ENCODE results near the gene SLC25A2. TPM values are rescaled to one million over a fixed set of nuclear protein-coding genes. Genes with fewer than 3 reads are reported as not detected.

The SLC25A2 gene
- polyA plus RNA-seq, 1 donor from 2014 or later: not detected

- TF ChIP-seq POLR2AphosphoS5 (IDR thresholded peaks at IDR 0.05) (no peak), TAF1 (IDR thresholded peaks at IDR 0.05; ENCODE audit: low read depth) (no peak), CTCF (IDR thresholded peaks at IDR 0.05; ENCODE audit: poor library complexity, severe bottlenecking) (no peak), RAD21 (conservative IDR thresholded peaks at IDR 0.05) (no peak), SMC3 (conservative IDR thresholded peaks at IDR 0.05; ENCODE audit: poor library complexity) (no peak), EZH2 (IDR thresholded peaks at IDR 0.05; ENCODE audit: borderline replicate concordance, insufficient read depth, low read length, poor library complexity, severe bottlenecking) (no peak), MXI1 (conservative IDR thresholded peaks at IDR 0.05; ENCODE audit: poor library complexity, severe bottlenecking) (no peak)
- TF ChIP-seq, protein P1, sequence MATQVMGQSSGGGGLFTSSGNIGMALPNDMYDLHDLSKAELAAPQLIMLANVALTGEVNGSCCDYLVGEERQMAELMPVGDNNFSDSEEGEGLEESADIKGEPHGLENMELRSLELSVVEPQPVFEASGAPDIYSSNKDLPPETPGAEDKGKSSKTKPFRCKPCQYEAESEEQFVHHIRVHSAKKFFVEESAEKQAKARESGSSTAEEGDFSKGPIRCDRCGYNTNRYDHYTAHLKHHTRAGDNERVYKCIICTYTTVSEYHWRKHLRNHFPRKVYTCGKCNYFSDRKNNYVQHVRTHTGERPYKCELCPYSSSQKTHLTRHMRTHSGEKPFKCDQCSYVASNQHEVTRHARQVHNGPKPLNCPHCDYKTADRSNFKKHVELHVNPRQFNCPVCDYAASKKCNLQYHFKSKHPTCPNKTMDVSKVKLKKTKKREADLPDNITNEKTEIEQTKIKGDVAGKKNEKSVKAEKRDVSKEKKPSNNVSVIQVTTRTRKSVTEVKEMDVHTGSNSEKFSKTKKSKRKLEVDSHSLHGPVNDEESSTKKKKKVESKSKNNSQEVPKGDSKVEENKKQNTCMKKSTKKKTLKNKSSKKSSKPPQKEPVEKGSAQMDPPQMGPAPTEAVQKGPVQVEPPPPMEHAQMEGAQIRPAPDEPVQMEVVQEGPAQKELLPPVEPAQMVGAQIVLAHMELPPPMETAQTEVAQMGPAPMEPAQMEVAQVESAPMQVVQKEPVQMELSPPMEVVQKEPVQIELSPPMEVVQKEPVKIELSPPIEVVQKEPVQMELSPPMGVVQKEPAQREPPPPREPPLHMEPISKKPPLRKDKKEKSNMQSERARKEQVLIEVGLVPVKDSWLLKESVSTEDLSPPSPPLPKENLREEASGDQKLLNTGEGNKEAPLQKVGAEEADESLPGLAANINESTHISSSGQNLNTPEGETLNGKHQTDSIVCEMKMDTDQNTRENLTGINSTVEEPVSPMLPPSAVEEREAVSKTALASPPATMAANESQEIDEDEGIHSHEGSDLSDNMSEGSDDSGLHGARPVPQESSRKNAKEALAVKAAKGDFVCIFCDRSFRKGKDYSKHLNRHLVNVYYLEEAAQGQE (IDR thresholded peaks at IDR 0.05; ENCODE audit: borderline replicate concordance): no peak
- Histone ChIP-seq H3K79me2 (replicated peaks; ENCODE audit: insufficient read depth, low read length) (no peaks in the 10 kb centered on the region), H3K9me3 (ENCODE audit: low read length) (peaks cover 24% of the 10 kb centered on the region), H3K9me2 (ENCODE audit: insufficient read depth, low read length) (no peaks in the 10 kb centered on the region), H3K27me3 (ENCODE audit: insufficient read depth, low read depth, low read length) (no peaks in the 10 kb centered on the region), H2AFZ (ENCODE audit: low read depth, low read length) (no peak overlapping the region), H4K20me1 (ENCODE audit: insufficient read depth) (no peaks in the 10 kb centered on the region), H3K36me3 (ENCODE audit: insufficient read depth, low read length) (no peaks in the 10 kb centered on the region), H3K4me3 (ENCODE audit: low read length) (no peak overlapping the region), H3K9ac (ENCODE audit: low read length) (no peak overlapping the region), H3K27ac (ENCODE audit: low read length) (no peak overlapping the region), H3F3A (ENCODE audit: insufficient read depth, low read length, poor library complexity, severe bottlenecking) (no peaks in the 10 kb centered on the region), H3K4me2 (ENCODE audit: low read length) (no peak overlapping the region)
Measured at GRCh38 chr5:141306630-141307029, 2.8 kb upstream of the SLC25A2 start.

DNA sequence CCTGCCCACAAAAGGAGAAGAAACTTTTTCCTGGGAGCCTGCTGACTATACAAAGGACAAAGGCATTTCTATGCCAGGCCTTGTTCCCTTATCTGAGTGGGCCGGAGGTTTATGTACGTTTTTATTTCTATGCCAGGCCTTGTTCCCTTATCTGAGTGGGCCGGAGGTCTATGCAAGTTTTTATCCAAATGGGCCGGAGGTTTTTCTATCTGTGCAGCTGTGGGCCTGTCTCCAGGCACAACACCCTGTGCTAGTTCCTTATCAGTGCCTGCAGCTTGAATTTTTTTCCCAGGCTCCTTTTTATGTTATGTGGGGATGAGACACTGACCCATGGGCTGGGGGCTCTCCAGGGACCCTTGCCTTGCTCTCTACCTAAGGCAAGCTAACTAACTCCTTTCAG, 5.5 kb downstream of the SLC25A2 start:
- H2AFZ ChIP-seq (ENCODE audit: low read depth, low read length): no peak overlapping the region
- no peaks in the 10 kb centered on the region for H3F3A ChIP-seq (ENCODE audit: insufficient read depth, low read length, poor library complexity, severe bottlenecking)
- no peaks in the 10 kb centered on the region for H3K9me2 ChIP-seq (ENCODE audit: insufficient read depth, low read length)
- H3K4me2 ChIP-seq (ENCODE audit: low read length): no peak overlapping the region
- no peaks in the 10 kb centered on the region for H3K27me3 ChIP-seq (ENCODE audit: insufficient read depth, low read depth, low read length)
- H4K20me1 ChIP-seq (ENCODE audit: insufficient read depth): no peaks in the 10 kb centered on the region
- H3K79me2 ChIP-seq (replicated peaks; ENCODE audit: insufficient read depth, low read length): no peaks in the 10 kb centered on the region
- no peak overlapping the region for H3K9ac ChIP-seq (ENCODE audit: low read length)
- no peak overlapping the region for H3K4me3 ChIP-seq (ENCODE audit: low read length)
- no peaks in the 10 kb centered on the region for H3K9me3 ChIP-seq (ENCODE audit: low read length)
- TF ChIP-seq CTCF (IDR thresholded peaks at IDR 0.05; ENCODE audit: poor library complexity, severe bottlenecking) (no peak), TAF1 (IDR thresholded peaks at IDR 0.05; ENCODE audit: low read depth) (no peak), SMC3 (conservative IDR thresholded peaks at IDR 0.05; ENCODE audit: poor library complexity) (no peak), MXI1 (conservative IDR thresholded peaks at IDR 0.05; ENCODE audit: poor library complexity, severe bottlenecking) (no peak), POLR2AphosphoS5 (IDR thresholded peaks at IDR 0.05) (no peak), RAD21 (conservative IDR thresholded peaks at IDR 0.05) (no peak), EZH2 (IDR thresholded peaks at IDR 0.05; ENCODE audit: borderline replicate concordance, insufficient read depth, low read length, poor library complexity, severe bottlenecking) (no peak), EP300 (conservative IDR thresholded peaks at IDR 0.05; ENCODE audit: poor library complexity, severe bottlenecking) (no peak)
- TF ChIP-seq, protein P1 (IDR thresholded peaks at IDR 0.05; ENCODE audit: borderline replicate concordance): no peak
- no peaks in the 10 kb centered on the region for H3K36me3 ChIP-seq (ENCODE audit: insufficient read depth, low read length)
- no peak overlapping the region for H3K27ac ChIP-seq (ENCODE audit: low read length)

Measured in neural cell (in vitro differentiated cells).